Renal cortical epithelial cell (primary cell): ENCODE measurements around the gene NKAIN4. TPM values are rescaled to one million over a fixed set of nuclear protein-coding genes. Genes with fewer than 3 reads are reported as not detected.

ENCODE experiments used
- DNase-seq: peaks from one replicate; pipeline ENCODE4 v3.0.0-alpha.2; 2011; ENCODE audit warnings: low read depth
- total RNA-seq: library from RNA; depleted of rRNA; stranded (reverse); fragments of >200 nt; gene quantifications from 2 replicates; pipeline ENCODE4 v1.2.3, GENCODE V29; 2014

The NKAIN4 gene
- total RNA-seq, 1 donor from 2014 or later: 7.5 TPM

GRCh38 chr20:63194007-63194796, 60.1 kb downstream of the NKAIN4 start:
- peak; percentile 35 for DNase-seq

DNA sequence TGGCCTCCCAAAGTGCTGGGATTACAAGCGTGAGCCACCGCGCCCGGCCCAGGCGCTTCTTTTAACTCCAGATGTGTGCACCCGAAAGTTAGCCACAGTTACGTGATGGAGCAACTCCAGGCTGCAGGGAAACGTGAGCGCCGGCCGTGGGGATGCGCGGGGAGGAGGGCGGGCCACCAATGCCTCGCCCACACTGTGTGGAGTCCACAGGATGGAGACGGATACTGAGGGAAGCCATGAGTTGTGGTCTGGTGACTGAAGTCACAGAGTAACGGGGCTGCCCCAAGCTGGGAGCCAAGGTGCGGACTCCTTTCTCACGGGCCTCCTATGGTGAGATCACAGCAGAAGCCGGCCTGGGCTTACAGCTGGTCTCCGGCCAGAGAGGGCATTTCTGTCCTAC, 61.5 kb downstream of the NKAIN4 start:
- DNase-seq: no peak

- no peak for DNase-seq
Measured at GRCh38 chr20:63191400-63191799, 62.9 kb downstream of the NKAIN4 start.

DNA sequence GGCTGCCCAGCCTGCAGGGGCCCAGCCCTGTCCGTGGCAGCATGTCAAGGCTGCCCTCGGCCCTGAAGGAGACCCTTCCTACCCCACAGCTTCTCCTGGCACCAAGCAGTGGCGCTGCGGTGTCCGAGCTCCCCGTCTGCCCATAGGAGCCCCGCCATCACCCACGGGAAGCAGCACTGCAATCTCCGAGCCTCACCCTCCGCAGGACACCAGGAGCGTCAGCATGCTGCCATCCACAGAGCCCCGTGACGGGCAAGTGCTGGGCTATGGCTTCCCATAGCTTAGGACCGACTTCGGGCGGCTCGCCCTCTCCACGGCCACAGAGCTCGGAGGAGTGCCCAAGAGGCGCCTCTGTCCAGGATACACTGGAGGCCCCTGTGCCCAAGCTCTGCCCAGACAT, 63.4 kb downstream of the NKAIN4 start:
- no peak for DNase-seq

Other genes starting within 250 kb of the NKAIN4 start
- gene BHLHE23, start 247.5 kb downstream of the NKAIN4 start, total RNA-seq: not detected in 2 replicates
- gene YTHDF1, start 38.3 kb downstream of the NKAIN4 start, total RNA-seq: 18.8 and 32.8 TPM in 2 replicates
- gene BIRC7, start 18.6 kb downstream of the NKAIN4 start, total RNA-seq: 0.15 TPM in 1 of 2 replicates, not detected in the other
- gene ARFGAP1, start 18.4 kb upstream of the NKAIN4 start, total RNA-seq: 73.5 and 74.1 TPM in 2 replicates
- gene COL20A1, start 38.7 kb upstream of the NKAIN4 start, total RNA-seq: not detected in 2 replicates
- gene CHRNA4, start 106.9 kb upstream of the NKAIN4 start, total RNA-seq: not detected in 2 replicates
- gene KCNQ2, start 218.2 kb upstream of the NKAIN4 start, total RNA-seq: not detected in 2 replicates
- gene EEF1A2, start 244.6 kb upstream of the NKAIN4 start, total RNA-seq: 4.5 and 29.3 TPM in 2 replicates